HG03520 (cell line): ENCODE results near the gene MACROD1.

Experiments used
- ATAC-seq: cut with Tn5 transposase; IDR thresholded peaks from one replicate; pipeline ENCODE4 v1.9.1; 2021; ENCODE audit warnings: mild to moderate bottlenecking, moderate library complexity; ENCODE audit not compliant: unreplicated experiment

MACROD1 gene

DNA sequence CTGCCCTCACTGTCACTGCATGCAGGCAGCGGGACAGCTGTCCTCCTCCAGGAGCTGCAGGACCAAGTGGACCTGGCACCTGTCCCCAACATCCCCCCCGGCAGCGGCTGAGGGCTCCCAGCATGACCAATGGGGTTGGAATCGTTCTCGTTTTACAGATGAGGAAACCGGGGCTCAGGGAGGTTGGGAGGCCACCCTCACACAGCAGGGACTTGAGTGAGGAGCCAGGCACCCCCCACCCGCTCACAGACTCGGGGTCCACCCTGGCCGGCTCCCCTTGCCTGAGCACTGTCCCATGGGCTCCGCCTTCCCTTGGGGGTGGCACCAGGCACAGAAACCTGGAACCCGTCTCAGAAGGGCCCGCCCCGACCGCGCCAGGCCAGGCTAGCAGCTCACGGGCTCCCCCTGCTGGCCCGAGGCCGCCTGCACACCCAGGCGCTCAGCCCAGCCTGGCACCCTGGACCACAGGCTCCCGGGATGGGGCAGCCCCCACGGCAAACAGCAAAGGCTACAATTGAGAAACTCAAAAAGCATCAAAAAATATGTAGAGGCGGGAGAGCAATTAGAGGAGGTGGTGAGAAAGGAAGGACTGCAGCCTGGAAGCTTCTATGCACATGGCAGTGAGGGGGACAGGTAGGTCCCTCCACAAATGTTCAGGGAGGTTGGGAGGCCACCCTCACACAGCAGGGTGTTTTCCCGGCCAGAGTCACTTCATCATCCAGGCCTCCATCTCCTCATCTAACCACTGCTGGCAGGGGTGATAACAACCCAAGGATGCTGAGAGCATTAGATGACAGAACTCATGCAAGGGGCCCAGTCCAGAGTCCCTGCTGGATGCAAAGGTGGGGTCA is 12.8 kb downstream of the MACROD1 start:
- no peak for ATAC-seq

DNA sequence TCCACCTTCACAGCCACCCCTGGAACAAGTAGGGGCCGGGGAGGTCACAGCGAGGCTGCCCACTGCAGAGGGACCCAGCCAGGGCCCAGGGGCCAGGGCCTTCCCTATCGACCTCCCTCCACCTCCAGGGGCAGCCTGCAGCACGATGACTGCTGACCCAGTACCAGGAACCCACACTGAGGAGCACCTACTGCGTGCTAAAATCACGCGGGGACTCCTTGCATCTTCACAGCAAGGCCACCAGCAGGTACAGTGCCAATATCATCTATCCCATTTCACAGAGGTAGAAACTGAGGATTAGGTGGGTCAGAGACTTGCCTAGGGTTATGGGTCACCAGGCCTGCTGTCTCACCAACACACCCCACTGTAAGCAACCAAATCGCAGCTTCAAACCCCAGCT is 14.6 kb downstream of the MACROD1 start:
- no peak for ATAC-seq

DNA sequence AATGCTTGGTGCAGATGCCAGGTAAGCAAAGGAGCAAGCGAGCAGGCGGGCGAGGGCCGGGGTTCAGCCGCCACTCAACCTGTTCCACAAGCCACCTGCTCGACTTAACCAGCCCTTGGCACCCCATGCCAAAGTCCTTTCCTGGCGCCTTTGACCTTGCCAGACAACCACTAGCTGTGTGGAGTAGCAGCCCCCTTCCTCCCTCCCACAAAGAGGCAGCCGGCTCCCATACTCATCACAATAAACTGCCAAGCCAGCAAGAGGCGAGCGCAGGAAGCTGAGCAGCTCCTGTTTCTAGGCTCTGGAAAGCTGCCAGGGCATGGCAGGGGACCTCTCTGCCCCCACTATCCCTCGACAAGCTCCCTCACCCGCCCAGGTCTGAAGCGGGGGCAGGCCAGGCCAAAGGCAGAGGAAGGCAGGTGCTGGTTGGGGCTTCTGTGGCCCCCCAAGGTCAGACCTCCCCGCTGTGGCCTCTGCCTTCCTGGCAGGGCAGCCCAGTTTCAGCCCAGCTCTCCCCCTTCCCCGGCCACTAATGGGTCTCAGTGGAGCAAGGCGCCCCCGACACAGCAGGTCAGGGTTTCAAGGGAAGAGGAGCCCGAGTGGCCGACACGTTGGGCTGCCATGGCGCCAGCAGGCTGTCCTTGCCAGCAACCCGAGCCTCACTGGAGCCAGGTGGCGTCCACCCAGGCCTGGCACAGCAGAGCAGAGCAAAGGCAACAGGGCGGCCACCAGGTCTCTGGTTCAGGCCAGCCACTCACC is 15.3 kb downstream of the MACROD1 start:
- ATAC-seq, result no peak

GRCh38 chr11:64150051-64150450 is 15.9 kb downstream of the MACROD1 start:
- ATAC-seq, result no peak

DNA sequence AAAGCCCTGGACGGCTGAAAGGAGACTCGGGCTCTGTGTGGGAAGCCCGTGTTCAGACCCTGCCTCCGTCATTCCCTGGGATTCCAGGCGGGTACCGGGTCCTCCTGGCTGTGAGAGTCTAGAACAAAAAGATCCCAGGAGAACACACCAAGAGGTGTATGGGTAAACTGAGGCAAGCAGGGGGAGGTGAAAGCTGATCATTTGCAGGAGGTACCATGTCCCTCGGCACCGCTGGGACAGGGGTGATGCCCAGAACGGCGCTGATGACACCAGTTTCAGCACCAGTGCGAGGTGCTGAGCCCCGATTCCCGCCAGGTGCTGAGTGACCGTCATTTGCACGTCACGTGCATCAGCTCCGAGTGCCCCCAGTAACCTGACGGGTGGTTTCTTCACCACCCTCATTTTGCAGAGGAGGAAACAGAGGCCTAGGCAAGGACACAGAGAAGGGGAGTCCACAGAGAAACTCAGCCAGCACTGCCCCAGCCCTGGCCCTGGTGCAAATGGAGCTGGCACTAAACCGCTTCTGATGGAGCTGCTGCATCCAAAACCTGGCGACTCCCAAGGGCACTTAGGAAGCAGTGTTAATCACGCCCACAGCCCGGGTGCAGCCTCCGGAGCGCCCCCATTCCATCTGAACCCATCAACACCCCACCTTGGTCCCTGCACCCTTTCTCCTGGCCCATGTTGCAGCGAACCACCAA is 16.8 kb downstream of the MACROD1 start:
- ATAC-seq, result no peak

DNA sequence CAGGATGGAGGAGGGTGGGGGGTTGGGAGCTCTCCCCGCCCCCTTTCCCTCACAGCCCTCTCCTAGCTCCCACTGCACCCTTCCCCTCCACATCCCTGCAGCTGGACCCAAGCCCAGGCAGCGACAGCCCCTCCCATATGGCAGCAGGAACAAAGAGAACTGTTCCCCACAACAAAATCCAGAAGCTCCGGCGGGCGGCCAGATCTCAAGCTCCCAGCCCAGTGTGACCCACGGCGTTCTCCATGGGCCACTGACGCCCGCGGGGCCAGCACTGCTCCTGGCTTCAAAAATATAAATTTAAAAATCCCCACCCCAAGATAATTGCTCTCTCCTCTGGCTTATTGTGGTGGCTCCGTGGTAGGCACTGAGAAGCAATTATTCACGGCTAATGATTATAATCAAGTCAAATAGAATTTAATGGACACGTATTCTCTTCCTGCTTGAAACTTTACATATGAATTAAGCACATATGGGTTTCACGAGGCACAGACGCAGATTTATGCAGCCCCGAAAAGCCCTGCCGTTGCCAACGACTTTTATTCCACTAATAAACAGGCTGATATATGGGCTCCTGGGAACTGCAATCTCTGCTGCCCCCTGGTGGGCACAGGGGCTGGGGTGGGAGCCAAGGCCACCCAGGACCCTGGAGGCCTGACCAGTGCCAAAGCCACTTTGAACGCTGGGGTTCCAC is 17.5 kb downstream of the MACROD1 start:
- no peak for ATAC-seq

DNA sequence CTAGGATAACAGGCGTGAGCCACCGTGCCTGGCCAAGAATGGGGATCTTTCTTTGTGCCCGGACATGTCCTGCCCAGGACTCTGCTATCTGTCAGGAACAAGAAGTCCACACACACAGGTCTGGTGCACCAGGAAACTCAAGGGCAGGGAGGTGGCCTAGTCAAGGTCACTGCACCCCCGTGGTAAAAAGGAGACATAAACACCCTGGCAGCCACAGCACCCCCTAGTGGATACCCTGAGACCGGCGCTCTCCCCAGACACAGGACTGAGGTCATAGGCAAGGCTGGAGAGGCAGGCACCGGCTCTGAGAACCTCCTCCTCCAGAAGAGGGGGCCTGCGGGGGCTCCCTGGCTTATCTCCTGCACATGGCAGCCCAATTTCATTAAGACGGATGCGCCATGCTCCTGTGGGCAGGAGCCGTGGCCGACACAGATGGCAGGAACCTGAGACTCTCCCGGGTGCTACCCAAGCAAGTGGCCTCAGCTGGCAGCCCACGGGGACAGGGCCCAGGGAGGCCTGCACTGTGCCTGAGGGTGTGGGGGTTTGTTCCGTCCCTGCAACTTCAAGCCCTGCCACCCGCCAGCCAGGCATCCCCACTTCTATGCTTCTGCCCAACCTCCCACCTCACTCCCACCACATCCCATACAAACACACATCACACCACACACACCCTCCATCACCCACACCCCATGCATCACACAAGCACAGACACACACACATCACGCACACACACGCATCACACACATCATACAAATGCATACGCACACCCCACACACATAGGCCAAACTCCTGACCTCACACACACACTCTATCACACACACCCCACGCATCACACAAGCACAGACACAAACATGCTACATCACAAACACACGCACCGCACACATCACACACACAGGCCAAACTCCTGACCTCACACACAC is 19.6 kb downstream of the MACROD1 start:
- no peak for ATAC-seq

GRCh38 chr11:64144587-64145472 is 21.1 kb downstream of the MACROD1 start:
- ATAC-seq, result no peak

- ATAC-seq, result no peak
Observed at GRCh38 chr11:64141081-64141783, 24.7 kb downstream of the MACROD1 start.

GRCh38 chr11:64140082-64140481 is 25.8 kb downstream of the MACROD1 start:
- no peak for ATAC-seq

DNA sequence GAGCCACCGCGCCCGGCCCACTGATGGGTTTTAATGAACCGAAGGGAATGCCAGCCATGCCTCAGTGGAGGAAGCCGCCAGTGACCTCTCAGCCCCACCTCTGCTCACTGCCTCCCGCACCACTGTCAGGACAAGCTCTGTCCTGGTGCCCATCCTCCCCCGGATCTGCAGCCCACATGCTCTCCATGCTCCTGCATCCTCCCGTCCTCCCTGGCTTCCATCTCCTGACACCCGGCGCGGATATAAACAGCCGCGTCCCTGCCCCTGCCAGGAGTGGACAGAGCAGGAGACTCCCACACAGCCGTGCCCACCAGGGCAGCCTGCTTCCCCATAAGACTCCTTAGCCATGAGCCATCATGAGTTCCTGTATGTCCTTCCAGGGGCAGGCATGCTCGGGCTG is 26.9 kb downstream of the MACROD1 start:
- ATAC-seq, result no peak

DNA sequence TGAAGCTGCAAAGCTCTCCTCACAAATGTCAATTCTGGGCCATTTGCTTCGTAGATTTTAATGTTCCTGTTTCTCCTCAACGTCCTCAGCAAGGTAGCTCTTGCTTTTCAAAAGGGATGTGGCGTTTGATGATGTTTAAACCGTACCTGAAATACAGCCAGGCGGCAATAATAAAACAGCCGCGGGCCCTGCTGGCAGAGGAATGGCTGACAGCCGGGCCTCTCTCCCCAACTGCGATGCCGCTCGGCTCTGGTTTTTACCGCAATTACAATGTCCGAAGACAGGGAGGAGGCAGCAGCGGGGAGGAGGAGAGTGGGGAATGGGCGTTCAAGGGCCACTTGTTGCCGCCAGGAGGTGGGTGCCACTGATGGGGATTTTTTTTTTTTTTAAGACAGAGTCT is 27.5 kb downstream of the MACROD1 start:
- ATAC-seq, result no peak

- no peak for ATAC-seq
Observed at GRCh38 chr11:64136765-64137441, 29.0 kb downstream of the MACROD1 start.

DNA sequence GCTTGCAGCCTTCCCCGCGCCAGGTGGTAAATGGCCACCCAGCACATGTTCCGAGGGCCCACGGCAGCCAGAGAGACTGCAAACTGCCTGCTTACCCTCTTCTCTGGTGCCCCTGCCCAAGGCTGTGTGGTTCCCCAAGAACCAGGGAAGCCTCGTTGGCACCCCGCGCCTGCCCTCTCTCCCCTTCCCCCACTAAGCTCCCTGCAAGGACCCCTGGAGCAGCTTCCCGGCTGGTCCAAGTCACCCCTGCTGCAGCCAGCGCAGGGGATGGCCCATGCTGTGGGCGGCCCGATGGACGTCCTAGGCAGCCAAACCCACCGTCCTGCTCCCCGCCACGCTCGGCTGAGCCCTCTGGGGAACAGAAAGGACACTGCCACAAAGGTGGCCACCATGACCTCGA is 30.2 kb downstream of the MACROD1 start:
- no peak for ATAC-seq

DNA sequence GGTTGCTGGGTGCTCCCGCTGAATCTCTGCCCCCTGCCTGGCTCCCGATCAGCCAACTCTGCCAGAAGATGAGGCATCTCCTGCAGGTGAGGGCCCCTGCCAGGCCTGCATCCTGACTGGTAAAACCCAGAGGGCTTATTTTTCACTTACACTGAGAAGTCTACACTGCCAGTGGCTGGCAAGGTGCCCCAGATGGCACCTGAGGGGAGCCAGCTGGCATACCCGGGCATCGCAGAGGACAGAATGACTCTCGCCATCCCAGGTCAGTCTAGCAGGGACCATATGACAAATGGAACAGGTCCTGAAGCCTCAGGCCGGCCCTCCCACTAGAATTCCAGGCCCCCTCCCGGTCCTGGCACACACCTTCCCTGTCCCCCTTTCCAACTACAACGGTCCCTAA is 30.9 kb downstream of the MACROD1 start:
- no peak for ATAC-seq

- no peak for ATAC-seq
Observed at GRCh38 chr11:64132982-64133705, 32.8 kb downstream of the MACROD1 start.

DNA sequence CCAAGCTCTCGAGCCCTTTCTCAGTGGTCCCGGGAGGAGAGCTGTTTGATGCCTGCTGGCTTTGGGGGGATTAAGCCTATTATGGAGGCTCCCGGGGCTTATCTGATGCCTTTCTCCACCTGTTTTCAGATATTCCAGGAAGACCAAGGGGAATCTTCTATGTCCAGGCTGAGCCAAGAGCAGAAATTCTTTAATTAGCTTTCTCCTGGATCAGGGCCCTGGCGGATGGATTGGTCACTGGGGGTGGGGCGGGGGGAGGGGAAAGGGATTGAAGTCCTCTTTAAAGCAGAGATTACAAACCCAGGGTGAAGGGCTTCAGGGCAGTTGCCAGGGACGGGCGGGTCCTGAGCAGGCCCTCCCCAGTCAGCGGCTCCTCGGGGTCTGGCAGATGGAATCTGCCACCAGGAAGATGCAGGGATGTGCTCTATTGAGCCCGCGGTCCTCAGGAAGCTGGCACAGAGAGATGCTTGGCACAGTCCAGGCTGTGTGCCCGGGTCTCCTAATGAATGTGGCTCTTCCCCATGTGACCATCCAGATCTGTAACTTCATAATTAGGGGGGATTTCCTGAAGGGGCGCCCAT is 33.6 kb downstream of the MACROD1 start:
- ATAC-seq, result no peak
